CD1c-positive myeloid dendritic cell (primary cell): Measurements from ENCODE around the gene RARRES1.

ENCODE experiments used
- DNase-seq: peaks from one replicate; pipeline ENCODE4 v3.0.0-alpha.2; 2016; ENCODE audit errors: extremely low spot score

Gene RARRES1

GRCh38 chr3:158765518-158766205 lies 33.4 kb upstream of the RARRES1 start:
- no peak for DNase-seq

- DNase-seq, result no peak
Observed at GRCh38 chr3:158763421-158763820, 31.2 kb upstream of the RARRES1 start.

- no peak for DNase-seq
Observed at GRCh38 chr3:158762701-158763100, 30.4 kb upstream of the RARRES1 start.

- no peak for DNase-seq
Observed at GRCh38 chr3:158761350-158761749, 29.1 kb upstream of the RARRES1 start.

GRCh38 chr3:158755421-158755820 lies 23.2 kb upstream of the RARRES1 start:
- DNase-seq, result no peak

- no peak for DNase-seq
Observed at GRCh38 chr3:158753854-158754253, 21.6 kb upstream of the RARRES1 start.

GRCh38 chr3:158751316-158751715 lies 19.1 kb upstream of the RARRES1 start:
- DNase-seq, result no peak

- DNase-seq, result no peak
Observed at GRCh38 chr3:158750016-158750415, 17.8 kb upstream of the RARRES1 start.

GRCh38 chr3:158749526-158749925 lies 17.3 kb upstream of the RARRES1 start:
- no peak for DNase-seq

- peak; percentile 37 for DNase-seq
Observed at GRCh38 chr3:158748237-158748828, 16.1 kb upstream of the RARRES1 start.

- DNase-seq, result no peak
Observed at GRCh38 chr3:158747417-158747816, 15.2 kb upstream of the RARRES1 start.

- DNase-seq, result no peak
Observed at GRCh38 chr3:158745551-158745950, 13.3 kb upstream of the RARRES1 start.

GRCh38 chr3:158744567-158745288 lies 12.5 kb upstream of the RARRES1 start:
- no peak for DNase-seq

- no peak for DNase-seq
Observed at GRCh38 chr3:158743664-158744566, 11.7 kb upstream of the RARRES1 start.

- no peak for DNase-seq
Observed at GRCh38 chr3:158742871-158743663, 10.8 kb upstream of the RARRES1 start.

- DNase-seq, result no peak
Observed at GRCh38 chr3:158739661-158740060, 7.4 kb upstream of the RARRES1 start.

GRCh38 chr3:158739078-158739477 lies 6.8 kb upstream of the RARRES1 start:
- no peak for DNase-seq

GRCh38 chr3:158738653-158739052 lies 6.4 kb upstream of the RARRES1 start:
- DNase-seq, result no peak

- no peak for DNase-seq
Observed at GRCh38 chr3:158737976-158738615, 5.8 kb upstream of the RARRES1 start.

GRCh38 chr3:158737410-158737809 lies 5.2 kb upstream of the RARRES1 start:
- DNase-seq, result no peak
